HEK293T (cell line): ENCODE data around the gene RBBP8NL.

Source experiments
- BHLHE40 ChIP-seq: fragments of 450-650 bp; IDR thresholded peaks from 2 replicates; pipeline ENCODE4 v1.6.1; 2016; ENCODE audit warnings: mild to moderate bottlenecking, moderate library complexity, borderline replicate concordance
- CTBP1 ChIP-seq: fragments of 450-650 bp; IDR thresholded peaks from 2 replicates; pipeline ENCODE4 v1.6.1; 2016; ENCODE audit warnings: borderline replicate concordance
- ELF4 ChIP-seq: fragments of 450-650 bp; IDR thresholded peaks from 2 replicates; pipeline ENCODE4 v1.6.1; 2017; ENCODE audit warnings: antibody characterized with exemption
- FOXA1 ChIP-seq: fragments of 450-650 bp; IDR thresholded peaks from 2 replicates; pipeline ENCODE4 v1.6.1; 2016; ENCODE audit warnings: mild to moderate bottlenecking
- FOXK2 ChIP-seq: fragments of 450-650 bp; IDR thresholded peaks from 2 replicates; pipeline ENCODE4 v1.6.1; 2016; ENCODE audit warnings: mild to moderate bottlenecking
- FOXM1 ChIP-seq: fragments of 450-650 bp; IDR thresholded peaks from 2 replicates; pipeline ENCODE4 v1.6.1; 2017; ENCODE audit warnings: mild to moderate bottlenecking, borderline replicate concordance
- NFRKB ChIP-seq: fragments of 450-650 bp; IDR thresholded peaks from 2 replicates; pipeline ENCODE4 v1.6.1; 2016; ENCODE audit warnings: mild to moderate bottlenecking, moderate library complexity
- SP1 ChIP-seq: fragments of 450-650 bp; IDR thresholded peaks from 2 replicates; pipeline ENCODE4 v1.6.1; 2017
- SUZ12 ChIP-seq: fragments of 450-650 bp; IDR thresholded peaks from 2 replicates; pipeline ENCODE4 v1.6.1; 2016; ENCODE audit warnings: mild to moderate bottlenecking
- TARDBP ChIP-seq: fragments of 450-650 bp; IDR thresholded peaks from 2 replicates; pipeline ENCODE4 v1.6.1; 2016

DNA sequence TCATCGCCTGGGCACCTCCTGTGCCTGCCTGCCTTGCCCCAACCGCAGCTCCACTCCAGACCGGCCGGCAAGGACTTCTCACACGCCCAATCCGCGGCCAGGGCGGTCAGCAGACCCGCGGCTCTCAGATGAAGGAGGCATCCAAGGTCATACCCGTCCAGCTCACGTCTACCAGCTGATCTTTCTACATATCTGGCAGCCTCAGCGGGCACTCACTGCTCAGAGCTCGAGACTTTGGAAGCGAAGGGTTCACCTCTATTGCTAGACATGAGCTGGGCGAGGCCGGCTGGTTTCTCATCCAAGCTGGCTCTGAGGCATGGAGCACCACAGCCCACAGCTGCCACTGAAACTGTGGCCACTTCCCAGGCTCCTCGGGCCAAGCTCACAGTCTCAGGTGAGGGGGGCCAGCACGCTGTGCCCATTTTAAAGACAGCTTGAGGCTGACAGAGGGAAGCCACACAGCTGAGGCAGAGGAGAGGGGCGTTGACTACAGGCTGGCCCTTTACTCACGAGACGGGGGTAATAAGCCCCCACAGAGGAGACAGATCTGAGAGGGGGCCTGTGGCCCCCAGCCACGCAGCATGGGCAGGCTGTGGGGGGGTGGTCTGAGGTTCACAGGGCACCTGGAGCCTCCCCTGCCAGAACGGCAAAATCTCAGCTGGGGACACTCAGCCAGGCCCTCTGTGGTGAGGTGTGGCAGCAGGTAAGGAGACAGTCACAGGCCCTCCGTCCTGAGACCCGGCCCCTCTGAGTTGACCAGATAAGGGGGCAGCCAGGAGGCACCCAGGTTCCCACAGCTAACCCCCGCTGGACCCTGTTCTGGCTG is 62.2 kb downstream of the RBBP8NL start:
- no peak for TF ChIP-seq FOXM1
- TF ChIP-seq CTBP1 = no peak
- no peak for TF ChIP-seq FOXK2
- no peak for TF ChIP-seq TARDBP
- no peak for TF ChIP-seq ELF4
- no peak for TF ChIP-seq FOXA1
- TF ChIP-seq SP1 = no peak
- no peak for TF ChIP-seq SUZ12
- TF ChIP-seq BHLHE40 = no peak
- no peak for TF ChIP-seq NFRKB
